ENCODE data around the gene WNT9B. TPM values are rescaled to one million over a fixed set of nuclear protein-coding genes. Genes with fewer than 3 reads are reported as not detected.

Gene WNT9B
- total RNA-seq, 2 donors from 2014 or later = 0.85 to 1.5 TPM

GRCh38 chr17:46883871-46884520, 32.6 kb downstream of the WNT9B start:
- no peak overlapping the region for H3K4me3 ChIP-seq
- no peak for DNase-seq (ENCODE audit: low spot score)
- H3K27ac ChIP-seq = no peak overlapping the region
- WGBS = 35% methylated on average over 19 of the region's 19 CpGs
- no peak for TF ChIP-seq CTCF (IDR thresholded peaks at IDR 0.05)
- TF ChIP-seq POLR2A (IDR thresholded peaks at IDR 0.05) = no peak
- TF ChIP-seq POLR2AphosphoS5 (IDR thresholded peaks at IDR 0.05) = no peak
- H3K9me3 ChIP-seq = no peaks in the 10 kb centered on the region
- intact Hi-C loops (cut with DNase I) = no loop called here
- no peaks in the 10 kb centered on the region for H3K36me3 ChIP-seq
- no peaks in the 10 kb centered on the region for H3K27me3 ChIP-seq (replicated peaks; ENCODE audit: insufficient read depth)
- no peaks in the 10 kb centered on the region for H3K4me1 ChIP-seq (replicated peaks)

DNA sequence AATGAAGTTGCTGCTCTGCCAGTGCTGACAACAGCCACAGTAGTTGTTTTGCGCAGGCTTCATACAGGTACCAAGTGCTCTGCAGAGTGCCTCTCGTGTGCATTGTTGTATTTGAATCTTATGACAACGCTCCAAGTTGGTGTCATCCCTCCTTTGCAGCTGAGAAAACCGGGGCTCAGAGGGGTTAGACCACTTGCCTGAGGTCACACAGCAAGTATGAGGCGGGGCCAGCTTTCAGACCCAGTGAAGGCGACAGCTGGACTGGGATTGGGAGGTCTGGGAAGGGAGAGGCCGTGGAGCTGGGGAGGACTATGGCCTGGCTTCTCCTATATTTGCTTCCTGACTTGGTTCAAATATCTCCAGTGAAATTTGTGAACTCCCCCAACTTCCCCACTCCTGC, 33.2 kb downstream of the WNT9B start:
- no peaks in the 10 kb centered on the region for H3K36me3 ChIP-seq
- 84% methylated on average over 7 of the region's 7 CpGs for WGBS
- TF ChIP-seq POLR2A (IDR thresholded peaks at IDR 0.05) = no peak
- no peak for TF ChIP-seq CTCF (IDR thresholded peaks at IDR 0.05)
- no peak for TF ChIP-seq POLR2AphosphoS5 (IDR thresholded peaks at IDR 0.05)
- H3K4me3 ChIP-seq = no peak overlapping the region
- H3K27me3 ChIP-seq (replicated peaks; ENCODE audit: insufficient read depth) = no peaks in the 10 kb centered on the region
- intact Hi-C loops (cut with DNase I) = no loop called here
- H3K27ac ChIP-seq = no peak overlapping the region
- DNase-seq (ENCODE audit: low spot score) = no peak
- H3K9me3 ChIP-seq = no peaks in the 10 kb centered on the region
- no peaks in the 10 kb centered on the region for H3K4me1 ChIP-seq (replicated peaks)

DNA sequence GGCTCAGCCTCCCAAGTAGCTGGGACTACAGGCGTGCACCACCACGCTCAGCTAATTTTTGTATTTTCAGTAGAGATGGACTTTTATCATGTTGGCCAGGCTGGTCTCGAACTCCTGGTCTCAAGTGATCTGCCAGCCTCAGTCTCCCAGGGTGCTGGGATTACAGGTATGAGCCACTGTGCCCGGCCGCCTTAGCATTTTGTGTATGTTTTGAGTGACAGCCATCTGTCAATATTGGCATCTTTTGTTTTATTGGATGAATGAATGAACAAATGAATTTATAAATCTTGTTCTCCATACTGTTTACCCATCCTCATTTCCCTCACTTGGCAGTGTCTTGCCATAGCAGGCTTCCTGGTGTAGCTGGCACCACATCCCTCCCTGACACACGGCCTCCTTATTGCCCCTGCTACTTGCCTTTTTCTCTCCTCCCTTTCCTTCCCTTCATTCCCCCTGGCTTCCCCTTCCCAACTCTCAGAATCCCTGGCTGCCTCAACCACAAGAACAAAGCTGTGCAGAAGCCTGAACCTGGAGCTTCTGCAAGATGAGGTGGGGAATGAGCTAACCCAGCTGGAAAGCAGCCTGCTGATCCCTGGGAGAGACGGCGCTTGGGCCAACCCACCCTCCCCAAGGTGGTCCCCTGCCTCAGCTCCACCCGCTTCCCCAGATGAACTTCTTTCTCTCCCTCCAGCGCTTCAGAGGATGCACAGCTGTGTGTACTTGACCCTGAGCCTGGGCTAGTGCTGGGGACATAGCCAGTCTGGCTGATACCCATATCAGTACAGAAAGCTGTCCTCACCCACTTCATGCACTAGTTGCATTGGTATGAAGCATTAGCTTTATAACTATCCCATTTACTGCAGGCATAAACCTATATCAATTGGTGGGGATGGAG, 34.3 kb downstream of the WNT9B start:
- no peak overlapping the region for H3K27ac ChIP-seq
- H3K4me3 ChIP-seq = no peak overlapping the region
- TF ChIP-seq POLR2A (IDR thresholded peaks at IDR 0.05) = no peak
- no peak for TF ChIP-seq POLR2AphosphoS5 (IDR thresholded peaks at IDR 0.05)
- no peak for TF ChIP-seq CTCF (IDR thresholded peaks at IDR 0.05)
- H3K27me3 ChIP-seq (replicated peaks; ENCODE audit: insufficient read depth) = no peaks in the 10 kb centered on the region
- WGBS = 71% methylated on average over 10 of the region's 10 CpGs
- intact Hi-C loops (cut with DNase I) = no loop called here
- H3K4me1 ChIP-seq (replicated peaks) = no peaks in the 10 kb centered on the region
- no peaks in the 10 kb centered on the region for H3K9me3 ChIP-seq
- DNase-seq (ENCODE audit: low spot score) = no peak
- no peaks in the 10 kb centered on the region for H3K36me3 ChIP-seq

DNA sequence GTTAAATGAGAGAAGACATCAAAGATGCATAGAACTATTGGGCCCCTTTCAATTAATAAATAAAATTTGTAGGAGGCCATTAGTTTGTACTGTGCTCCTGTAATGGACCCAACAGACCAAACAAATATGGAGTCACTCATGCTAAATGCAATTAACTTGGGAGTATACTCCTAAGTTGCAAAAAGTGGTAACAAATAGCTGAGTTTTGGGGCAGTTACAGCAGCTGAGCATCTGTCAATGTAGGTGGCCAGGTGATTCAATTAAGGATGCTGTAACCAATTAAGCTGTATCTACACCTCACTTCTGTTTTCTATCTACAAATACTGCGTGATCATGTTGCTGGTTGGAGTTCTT, 34.9 kb downstream of the WNT9B start:
- H3K36me3 ChIP-seq = no peaks in the 10 kb centered on the region
- H3K27me3 ChIP-seq (replicated peaks; ENCODE audit: insufficient read depth) = no peaks in the 10 kb centered on the region
- intact Hi-C loops (cut with DNase I) = no loop called here
- H3K9me3 ChIP-seq = no peaks in the 10 kb centered on the region
- TF ChIP-seq POLR2A (IDR thresholded peaks at IDR 0.05) (no peak), POLR2AphosphoS5 (IDR thresholded peaks at IDR 0.05) (no peak), CTCF (IDR thresholded peaks at IDR 0.05) (no peak)
- WGBS = 88% methylated on average over 1 of the region's 1 CpG
- no peak for DNase-seq (ENCODE audit: low spot score)
- no peak overlapping the region for H3K4me3 ChIP-seq
- no peak overlapping the region for H3K27ac ChIP-seq
- no peaks in the 10 kb centered on the region for H3K4me1 ChIP-seq (replicated peaks)

Measured in prostate gland (tissue), 2 donors.